GM19193 (cell line): ENCODE data around the gene SPOCK2.

Experiments
- POLR2A ChIP-seq: IDR thresholded peaks from 4 replicates; pipeline ENCODE4 v1.6.1; 2011; ENCODE audit not compliant: insufficient read depth, insufficient read length; ENCODE audit errors: extremely low read depth

Gene SPOCK2

GRCh38 chr10:72025832-72026231, 62.5 kb downstream of the SPOCK2 start:
- TF ChIP-seq POLR2A = no peak

DNA sequence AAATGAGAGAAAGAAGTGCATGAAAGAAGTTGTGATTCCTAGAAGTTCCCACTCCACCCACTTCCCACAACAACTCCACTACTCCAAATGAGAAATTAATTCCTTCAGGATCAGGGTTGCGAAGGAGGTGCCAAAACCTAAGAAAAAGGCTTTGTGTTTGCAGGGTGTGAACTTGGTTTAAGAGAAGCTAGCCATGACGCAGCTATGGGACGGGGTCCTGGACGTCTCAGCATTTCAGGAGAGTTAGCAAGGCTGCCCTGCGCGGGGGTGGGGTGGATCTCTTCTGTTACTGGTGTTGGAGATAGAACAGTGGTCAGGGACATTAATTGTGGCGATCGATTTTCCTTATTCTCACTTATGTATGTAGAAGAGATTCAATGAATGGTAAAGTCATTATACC, 63.0 kb downstream of the SPOCK2 start:
- no peak for TF ChIP-seq POLR2A

DNA sequence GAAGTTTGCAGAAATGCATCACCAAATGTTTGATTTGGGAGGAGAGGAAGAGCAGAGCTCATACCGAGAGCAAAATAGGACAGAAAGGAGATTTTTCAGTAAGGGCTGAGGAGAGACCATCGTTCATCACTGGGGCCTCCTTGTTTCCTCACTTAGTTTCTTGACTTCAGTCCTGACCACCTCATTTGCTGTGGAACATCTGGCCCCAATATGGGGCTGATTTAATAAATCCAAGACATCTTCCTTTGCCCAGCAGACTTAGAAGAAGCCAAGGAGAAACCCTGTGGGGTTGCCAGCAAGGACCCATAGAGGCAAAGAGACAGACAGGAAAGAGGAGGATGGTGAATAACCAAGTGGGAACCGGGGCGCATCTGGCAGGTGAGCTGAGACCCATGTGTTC, 63.8 kb downstream of the SPOCK2 start:
- no peak for TF ChIP-seq POLR2A

DNA sequence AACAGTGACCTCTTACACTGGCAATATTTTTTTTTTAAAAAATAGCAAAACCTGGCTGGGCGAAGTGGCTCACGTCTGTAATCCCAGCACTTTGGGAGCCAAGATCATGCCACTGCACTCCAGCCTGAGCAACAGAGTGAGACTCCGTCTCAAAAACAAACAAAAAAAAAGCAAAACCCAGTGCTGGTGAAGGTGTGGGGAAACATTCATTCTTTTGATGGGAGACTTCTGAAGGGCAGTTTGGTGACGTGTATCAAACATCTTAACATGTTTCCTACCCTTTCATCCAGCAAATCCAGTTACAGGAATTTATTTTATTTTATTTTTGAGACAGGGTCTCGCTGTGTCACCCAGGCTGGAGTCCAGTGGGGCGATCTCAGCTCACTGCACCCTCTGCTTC, 66.1 kb downstream of the SPOCK2 start:
- no peak for TF ChIP-seq POLR2A

- no peak for TF ChIP-seq POLR2A
Observed at GRCh38 chr10:72020914-72021809, 67.2 kb downstream of the SPOCK2 start.

DNA sequence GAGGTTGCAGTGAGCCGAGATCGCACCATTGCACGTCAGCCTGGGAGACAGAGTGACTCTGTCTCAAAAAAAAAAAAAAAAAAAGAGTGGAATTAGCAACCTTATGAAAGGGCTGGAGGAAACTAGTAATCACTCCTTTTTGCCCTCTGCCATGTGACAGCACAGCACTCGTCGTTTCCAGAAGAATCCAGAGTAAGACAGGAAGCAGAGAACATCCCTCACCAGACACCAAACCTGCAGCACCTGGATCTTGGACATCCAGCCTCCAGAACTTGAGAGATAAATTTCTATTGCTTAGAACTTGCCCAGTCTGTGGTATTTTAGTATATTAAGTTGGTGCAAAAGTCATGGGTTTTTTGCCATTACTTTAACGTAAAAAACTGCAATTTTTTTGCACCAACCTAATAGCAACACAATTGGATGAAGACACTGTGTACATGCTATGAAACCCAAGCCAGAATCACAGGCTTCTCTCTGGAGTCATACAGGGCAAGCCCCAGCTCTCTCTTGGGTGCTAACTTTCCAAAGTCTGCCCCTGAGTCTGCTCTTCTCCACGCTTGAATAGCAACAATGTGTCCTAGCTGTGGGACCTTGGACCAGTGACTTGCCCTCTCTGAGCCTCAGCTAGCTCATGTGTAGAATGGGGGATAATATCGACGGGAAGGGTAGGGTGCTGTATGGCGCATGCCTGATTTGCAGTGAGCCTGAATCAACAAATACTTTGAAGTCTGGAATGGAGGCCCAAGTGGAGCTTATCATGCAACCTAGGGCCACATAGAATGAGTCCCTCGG, 69.1 kb downstream of the SPOCK2 start:
- TF ChIP-seq POLR2A = no peak

- no peak for TF ChIP-seq POLR2A
Observed at GRCh38 chr10:72016608-72017300, 71.6 kb downstream of the SPOCK2 start.

DNA sequence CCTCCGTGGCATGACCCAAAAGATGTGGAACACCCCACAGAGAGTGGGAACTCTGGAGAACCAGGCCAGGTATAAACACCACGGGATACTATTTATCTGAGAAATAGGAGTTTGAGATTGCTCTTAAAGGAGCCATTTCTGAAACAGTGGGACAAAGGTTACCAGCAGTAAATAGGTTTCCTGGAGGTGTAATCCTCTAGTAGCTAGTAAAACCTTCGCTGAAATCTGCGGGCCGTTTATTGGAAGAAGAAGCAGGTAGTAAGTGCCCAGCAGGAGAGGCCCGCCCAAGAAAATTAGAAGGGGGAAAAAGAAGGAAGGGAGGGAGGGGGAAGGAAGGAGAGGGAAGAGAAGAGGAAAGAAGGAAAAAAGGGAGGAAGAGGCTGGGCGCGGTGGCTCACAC, 72.5 kb downstream of the SPOCK2 start:
- TF ChIP-seq POLR2A = no peak

DNA sequence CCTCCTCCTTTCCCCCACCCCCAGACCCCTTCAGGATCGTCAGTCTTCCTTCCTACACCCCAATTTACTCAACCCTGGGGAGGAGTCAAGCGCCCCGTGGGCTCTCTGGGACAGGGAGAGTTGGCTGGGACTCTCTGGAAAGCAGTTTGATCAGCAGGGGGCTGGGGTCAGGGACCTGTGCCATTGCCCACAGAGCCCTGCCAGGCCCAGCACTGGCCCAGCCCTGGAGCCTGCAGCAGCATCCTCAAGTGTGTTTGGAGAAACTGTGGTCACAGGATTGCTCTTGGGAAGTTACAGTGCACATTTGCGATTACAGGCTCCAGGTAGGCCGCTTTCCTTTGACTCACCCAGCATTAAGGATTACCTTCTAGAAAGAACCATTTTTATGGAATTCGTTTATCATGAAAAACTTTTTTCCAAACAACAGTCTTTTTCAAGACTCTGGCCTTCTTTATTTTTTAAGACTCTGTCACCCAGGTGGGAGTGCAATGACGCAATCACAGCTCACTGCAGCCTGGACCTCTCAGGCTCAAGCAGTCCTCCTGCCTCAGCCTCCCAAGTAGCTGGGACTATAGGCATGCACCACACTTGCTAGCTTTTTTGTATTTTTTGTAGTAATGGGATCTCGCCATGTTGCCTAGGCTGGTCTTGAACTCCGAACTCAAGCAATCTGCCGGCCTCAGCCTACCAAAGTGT, 73.4 kb downstream of the SPOCK2 start:
- no peak for TF ChIP-seq POLR2A

GRCh38 chr10:72014197-72014596, 74.2 kb downstream of the SPOCK2 start:
- no peak for TF ChIP-seq POLR2A

- TF ChIP-seq POLR2A = no peak
Observed at GRCh38 chr10:72013202-72013945, 75.0 kb downstream of the SPOCK2 start.

GRCh38 chr10:72012796-72013195, 75.6 kb downstream of the SPOCK2 start:
- TF ChIP-seq POLR2A = no peak

GRCh38 chr10:72011976-72012512, 76.3 kb downstream of the SPOCK2 start:
- no peak for TF ChIP-seq POLR2A

DNA sequence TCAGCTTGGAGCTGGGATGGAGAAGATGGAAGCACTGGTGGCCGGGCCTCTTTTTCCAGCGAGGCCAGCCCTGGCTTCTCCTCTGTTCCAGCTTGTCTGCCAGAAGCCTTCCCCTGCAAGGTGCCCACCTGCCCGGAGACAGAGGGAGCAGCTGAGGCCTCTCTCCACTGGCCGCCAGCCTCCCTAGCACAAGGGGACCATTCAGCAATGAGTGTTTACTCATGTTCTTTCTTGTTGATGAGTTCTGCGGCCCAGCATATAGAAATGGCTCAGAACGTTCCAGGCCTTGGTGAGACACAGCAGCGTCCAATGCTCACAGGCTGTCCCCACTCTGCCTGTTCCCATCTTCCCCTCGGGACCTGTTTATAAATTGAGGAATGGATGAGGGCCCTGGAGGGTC, 76.9 kb downstream of the SPOCK2 start:
- no peak for TF ChIP-seq POLR2A
